A549 (cell line): ENCODE results near the gene PLXNC1. TPM values are rescaled to one million over a fixed set of nuclear protein-coding genes. Genes with fewer than 3 reads are reported as not detected.

Experiments
- ATAC-seq, 2 experiments: fragments of 200-7000 bp in 1 of 2; fragments of >200 bp in 1 of 2; cut with Nextera tagmentation in 1 of 2; cut with Tn5 transposase in 1 of 2; 3 replicates each; pipeline versions ENCODE4 v1.8.0 to v1.9.1; 2018 to 2020; ENCODE audit warnings: mild to moderate bottlenecking in 1 of 2, moderate library complexity in 1 of 2
- CTCF ChIA-PET: fragments of 300-600 bp; sonication (Branson Sonifier 250); formaldehyde crosslinking; extraction: SDS; loops from one replicate; lab custom pipeline; 2021; ENCODE audit warnings: antibody characterized with exemption, inconsistent platforms; lab: Yijun Ruan, JAX
- POLR2A ChIA-PET: fragments of 350-600 bp; formaldehyde crosslinking; extraction: SDS; loops from one replicate; lab custom pipeline; 2021; ENCODE audit warnings: antibody characterized with exemption, inconsistent platforms; lab: Yijun Ruan, JAX
- DNase-seq, 2 experiments: peaks; one replicate each; pipeline versions ENCODE4 v3.0.0 to v3.0.0-alpha.2; 2011 to 2016; ENCODE audit warnings: low read depth in 1 of 2, low spot score in 1 of 2
- FAIRE-seq: peaks from 2 replicates; lab custom pipeline; 2011; peaks lifted over from hg19 to GRCh38; lab: Jason Lieb, UNC
- H3K27ac ChIP-seq, 2 experiments: fragments of >200 bp; sonication (Bioruptor Twin); formaldehyde crosslinking; 3 replicates each; pipeline ENCODE4 v1.5.1; 2016 to 2017
- H3K4me1 ChIP-seq: fragments of >200 bp; sonication (Bioruptor Twin); formaldehyde crosslinking; 3 replicates; pipeline ENCODE4 v1.6.1; 2016
- H3K4me2 ChIP-seq: fragments of >200 bp; sonication (Bioruptor Twin); formaldehyde crosslinking; 3 replicates; pipeline ENCODE4 v1.6.1; 2016
- H3K4me3 ChIP-seq: fragments of >200 bp; sonication (Bioruptor Twin); formaldehyde crosslinking; 3 replicates; pipeline ENCODE4 v1.5.1; 2016
- H3K9me3 ChIP-seq: fragments of >200 bp; sonication (Bioruptor Twin); formaldehyde crosslinking; 3 replicates; pipeline ENCODE4 v1.6.1; 2016
- BHLHE40 ChIP-seq: IDR thresholded peaks from 2 replicates; pipeline ENCODE4 v1.6.1; 2012; ENCODE audit warnings: low read depth, low read length, inconsistent platforms
- CEBPB ChIP-seq, 2 experiments: fragments of >200 bp in 1 of 2; sonication (Bioruptor Twin) in 1 of 2; formaldehyde crosslinking in 1 of 2; IDR thresholded peaks; 2 replicates each; pipeline ENCODE4 v1.6.1; 2012 to 2016
- CHD2 ChIP-seq: fragments of 150-350 bp; IDR thresholded peaks from 2 replicates; pipeline ENCODE4 v1.6.1; 2014; ENCODE audit warnings: low read length; ENCODE audit not compliant: partially characterized antibody
- EHMT2 ChIP-seq: fragments of 200-600 bp; sonication (generic); IDR thresholded peaks from 2 replicates; pipeline ENCODE4 v1.6.1; 2016; ENCODE audit warnings: antibody characterized with exemption, low read depth, mild to moderate bottlenecking, moderate library complexity
- ESRRA ChIP-seq: fragments of 150-350 bp; IDR thresholded peaks from 2 replicates; pipeline ENCODE4 v1.6.1; 2014; ENCODE audit warnings: mild to moderate bottlenecking, low read length, borderline replicate concordance
- FOSL2 ChIP-seq, 2 experiments: fragments of 450-650 bp in 1 of 2; fragments of >200 bp in 1 of 2; sonication (Bioruptor Twin) in 1 of 2; formaldehyde crosslinking; IDR thresholded peaks; 2 replicates each; pipeline versions ENCODE4 v1.5.0 to v1.6.1; 2016 to 2020; ENCODE audit warnings: mild to moderate bottlenecking in 1 of 2, moderate library complexity in 1 of 2
- FOXS1 ChIP-seq: fragments of 250-450 bp; sonication (Bioruptor Pico); IDR thresholded peaks from 2 replicates; pipeline ENCODE4 v1.5.0; 2020; ENCODE audit warnings: mild to moderate bottlenecking, moderate library complexity
- GATA3 ChIP-seq: IDR thresholded peaks from 2 replicates; pipeline ENCODE4 v1.6.1; 2012; ENCODE audit warnings: borderline replicate concordance
- HEYL ChIP-seq: fragments of 250-450 bp; sonication (Bioruptor Pico); IDR thresholded peaks from 2 replicates; pipeline ENCODE4 v1.8.0; 2021; ENCODE audit warnings: mild to moderate bottlenecking, moderate library complexity
- HOXB13 ChIP-seq: fragments of 250-450 bp; sonication (Bioruptor Pico); IDR thresholded peaks from 2 replicates; pipeline ENCODE4 v1.5.0; 2020; ENCODE audit warnings: low read depth, mild to moderate bottlenecking, moderate library complexity
- HOXB5 ChIP-seq: fragments of 250-450 bp; sonication (Bioruptor Pico); IDR thresholded peaks from 2 replicates; pipeline ENCODE4 v1.5.0; 2020; ENCODE audit warnings: mild to moderate bottlenecking, moderate library complexity
- KDM1A ChIP-seq: fragments of 200-600 bp; sonication (generic); IDR thresholded peaks from 2 replicates; pipeline ENCODE4 v1.6.1; 2016; ENCODE audit warnings: low read depth, mild to moderate bottlenecking
- KDM5A ChIP-seq: fragments of 200-600 bp; sonication (generic); IDR thresholded peaks from 2 replicates; pipeline ENCODE4 v1.6.1; 2016; ENCODE audit warnings: antibody characterized with exemption, mild to moderate bottlenecking
- MAX ChIP-seq: IDR thresholded peaks from 2 replicates; pipeline ENCODE4 v1.6.1; 2012
- MYC ChIP-seq: IDR thresholded peaks from 2 replicates; pipeline ENCODE4 v1.6.1; 2012; ENCODE audit warnings: mild to moderate bottlenecking, inconsistent platforms, low read length, improper control_type of control experiment, borderline replicate concordance
- NFE2L2 ChIP-seq: fragments of 150-350 bp; conservative IDR thresholded peaks from 2 replicates; pipeline ENCODE4 v1.6.1; 2014; ENCODE audit warnings: low read length
- NR3C1 ChIP-seq: fragments of >200 bp; sonication (Bioruptor Twin); formaldehyde crosslinking; IDR thresholded peaks from 3 replicates; pipeline ENCODE4 v1.6.1; 2017
- RARB ChIP-seq: fragments of 250-450 bp; sonication (Bioruptor Pico); IDR thresholded peaks from 2 replicates; pipeline ENCODE4 v1.8.0; 2021; ENCODE audit warnings: mild to moderate bottlenecking, moderate library complexity
- TFCP2L1 ChIP-seq: fragments of 250-450 bp; sonication (Bioruptor Pico); IDR thresholded peaks from 2 replicates; pipeline ENCODE4 v1.5.0; 2021; ENCODE audit warnings: mild to moderate bottlenecking
- ZC3H11A ChIP-seq: fragments of 450-650 bp; IDR thresholded peaks from 2 replicates; pipeline ENCODE4 v1.6.1; 2014; ENCODE audit warnings: antibody characterized with exemption, mild to moderate bottlenecking
- WGBS: methylation state at CpG from one replicate; pipeline ENCODE4 v1.1.6; 2017; ENCODE audit errors: missing lambda C conversion rate; 5-methylcytosine and 5-hydroxymethylcytosine counted together
- polyA plus RNA-seq, 4 experiments: library from polyadenylated mRNA; depleted of rRNA in 3 of 4; stranded (reverse); fragments of >200 nt; fragmentation: RNase III in 1 of 4; extraction: RNeasy Plus Mini Kit Qiagen cat#74134 plus additional on column Dnase treatment in 1 of 4; gene quantifications; 2 replicates in 3 of 4; 3 replicates in 1 of 4; pipeline ENCODE4 v1.2.3, GENCODE V29; 2011 to 2017
- TF ChIP-seq, protein P1 (sequence below): fragments of >200 bp; sonication (Bioruptor Twin); formaldehyde crosslinking; IDR thresholded peaks from 2 replicates; pipeline ENCODE4 v1.6.1; 2016

Gene PLXNC1
- polyA plus RNA-seq, 2 of the 4 experiments (the other 2 are of a cell fraction) = 0.12 to 0.50 TPM

DNA sequence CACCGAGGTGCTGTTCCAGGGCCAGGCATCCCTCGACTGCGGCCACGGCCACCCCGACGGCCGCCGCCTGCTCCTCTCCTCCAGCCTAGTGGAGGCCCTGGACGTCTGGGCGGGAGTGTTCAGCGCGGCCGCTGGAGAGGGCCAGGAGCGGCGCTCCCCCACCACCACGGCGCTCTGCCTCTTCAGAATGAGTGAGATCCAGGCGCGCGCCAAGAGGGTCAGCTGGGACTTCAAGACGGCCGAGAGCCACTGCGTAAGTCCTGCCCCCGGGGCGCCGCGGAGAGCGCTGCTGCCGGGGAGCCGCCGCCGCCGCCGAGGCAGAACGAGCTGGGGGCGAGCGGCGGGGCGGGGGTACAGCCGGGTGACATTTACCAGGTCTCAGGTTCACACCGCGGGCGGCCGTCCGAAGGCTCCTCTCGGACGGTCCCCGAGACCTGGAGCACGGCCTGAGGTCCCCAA lies 1.4 kb downstream of the PLXNC1 start:
- ATAC-seq (peak in 1 of 2 experiments; percentile 40; a peak in 4 of 6 replicates), FAIRE-seq (no peak), DNase-seq (peak in 1 of 2 experiments; percentile 21)
- WGBS = 8% methylated on average over 5 of the region's 49 CpGs
- Histone ChIP-seq H3K9me3 (no peaks in the 10 kb centered on the region), H3K4me3 (peak overlapping the region; percentile 58), H3K4me2 (peak overlapping the region; percentile 94), H3K27ac (no peak overlapping the region), H3K4me1 (peaks cover 20% of the 10 kb centered on the region; the same call in 2 of the 3 replicates)
- TF ChIP-seq KDM5A (no peak), CEBPB (IDR thresholded peaks at IDR 0.05) (no peak), KDM1A (no peak), ZC3H11A (no peak), GATA3 (no peak), EHMT2 (no peak), FOXS1 (CRISPR knock-in tag) (no peak), RARB (CRISPR knock-in tag) (no peak)
- ChIA-PET POLR2A (interaction anchor here (0.6 to 0.7 kb wide), 2 partner anchors 33 to 1384 kb away, joined by 3 to 5 read pairs; no protein-coding TSS in a partner anchor), CTCF (interaction anchor here (0.6 to 2.3 kb wide), 6 partner anchors 16 to 1187 kb away, joined by 3 to 8 read pairs (median 4); no protein-coding TSS in a partner anchor)

- WGBS = 27% methylated on average over 28 of the region's 33 CpGs
- POLR2A ChIA-PET = no interaction called here
Observed at GRCh38 chr12:94150240-94151121, 2.1 kb downstream of the PLXNC1 start.

DNA sequence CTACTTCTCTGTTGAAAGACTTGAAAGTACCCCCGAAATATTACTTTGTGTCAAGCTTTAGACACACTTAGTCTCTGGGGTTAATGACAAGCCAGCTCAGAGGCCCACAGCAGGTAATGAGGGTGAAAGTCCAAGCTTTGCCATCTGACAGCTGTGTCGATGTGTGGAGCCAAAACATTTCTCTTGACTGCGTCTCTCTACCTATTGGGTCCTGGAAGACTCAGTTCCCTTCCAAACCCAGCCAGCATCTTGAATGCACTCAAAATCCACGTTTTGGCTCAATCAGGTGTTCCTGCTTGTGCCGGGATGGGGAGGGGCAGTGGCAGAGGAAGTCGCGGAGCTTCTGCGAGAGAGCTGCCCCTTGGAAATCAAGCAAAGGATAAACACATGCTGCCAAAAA lies 3.2 kb downstream of the PLXNC1 start:
- ATAC-seq = no peak
- H3K4me2 ChIP-seq = no peak overlapping the region
- ChIA-PET POLR2A (no interaction called here), CTCF (interaction anchor here (1.0 to 2.0 kb wide), 2 partner anchors 11 to 17 kb away, joined by 3 to 6 read pairs; no protein-coding TSS in a partner anchor)
- TF ChIP-seq CHD2 (no peak), HOXB13 (CRISPR knock-in tag) (no peak), EHMT2 (no peak), CEBPB (IDR thresholded peaks at IDR 0.05) (no peak), TFCP2L1 (CRISPR knock-in tag) (no peak), MAX (no peak), KDM5A (no peak), FOSL2 (IDR thresholded peaks at IDR 0.05) (no peak), FOSL2 (CRISPR knock-in tag; IDR thresholded peaks at IDR 0.05) (no peak), BHLHE40 (no peak), KDM1A (no peak), NR3C1 (no peak), ESRRA (no peak)
- TF ChIP-seq, all 56 proteins: peak for 0
- Histone ChIP-seq H3K9me3 (no peaks in the 10 kb centered on the region), H3K27ac (no peak overlapping the region), H3K4me1 (peaks cover 20% of the 10 kb centered on the region; the same call in 2 of the 3 replicates), H3K4me3 (no peak overlapping the region)
- no peak for DNase-seq
- FAIRE-seq = no peak
- WGBS = 61% methylated on average over 8 of the region's 8 CpGs

More at GRCh38 chr12:94150240-94151121, 2.1 kb downstream of the PLXNC1 start:
- DNase-seq = no peak
- no peak for TF ChIP-seq KDM5A
- TF ChIP-seq NFE2L2 = no peak
- TF ChIP-seq ESRRA = no peak
- TF ChIP-seq, protein P1, sequence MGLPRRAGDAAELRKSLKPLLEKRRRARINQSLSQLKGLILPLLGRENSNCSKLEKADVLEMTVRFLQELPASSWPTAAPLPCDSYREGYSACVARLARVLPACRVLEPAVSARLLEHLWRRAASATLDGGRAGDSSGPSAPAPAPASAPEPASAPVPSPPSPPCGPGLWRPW = no peak
- no peak for TF ChIP-seq HOXB5 (CRISPR knock-in tag)
- no peak for TF ChIP-seq HEYL (CRISPR knock-in tag)
- TF ChIP-seq TFCP2L1 (CRISPR knock-in tag) = no peak
- no peak for TF ChIP-seq MYC
- FAIRE-seq = no peak
- H3K4me2 ChIP-seq = peak overlapping the region; percentile 94
- no peak for ATAC-seq
- H3K4me1 ChIP-seq = peaks cover 20% of the 10 kb centered on the region; the same call in 2 of the 3 replicates
- H3K9me3 ChIP-seq = no peaks in the 10 kb centered on the region
- peak overlapping the region; percentile 58; the same call in 2 of the 3 replicates for H3K4me3 ChIP-seq
- CTCF ChIA-PET = interaction anchor here (1.0 to 1.6 kb wide), 3 partner anchors 10 to 19 kb away, joined by 3 to 4 read pairs (median 3); no protein-coding TSS in a partner anchor
- H3K27ac ChIP-seq = no peak overlapping the region
